Type B pancreatic cell (in vitro differentiated cells): ENCODE data around the gene FBXO31. TPM values are rescaled to one million over a fixed set of nuclear protein-coding genes. Genes with fewer than 3 reads are reported as not detected.

Experiments
- DNase-seq: peaks from one replicate; pipeline ENCODE4 v3.0.0; 2021; ENCODE audit warnings: mixed read lengths; ENCODE audit not compliant: unreplicated experiment; ENCODE audit errors: extremely low spot score
- H3K27ac Mint-ChIP-seq: 2 replicates; pipeline ENCODE4 v1.8.0; 2021; ENCODE audit warnings: mild to moderate bottlenecking, mixed read lengths
- H3K27me3 Mint-ChIP-seq: 2 replicates; pipeline ENCODE4 v1.8.0; 2021; ENCODE audit warnings: mixed read lengths
- H3K36me3 Mint-ChIP-seq: 2 replicates; pipeline ENCODE4 v1.8.0; 2021; ENCODE audit warnings: mixed read lengths
- H3K4me1 Mint-ChIP-seq: one replicate; pipeline ENCODE4 v1.8.0; 2021; ENCODE audit warnings: mixed read lengths; ENCODE audit not compliant: unreplicated experiment
- H3K4me3 Mint-ChIP-seq: 2 replicates; pipeline ENCODE4 v1.8.0; 2021; ENCODE audit warnings: mild to moderate bottlenecking, mixed read lengths
- H3K9me3 Mint-ChIP-seq: 2 replicates; pipeline ENCODE4 v1.8.0; 2021; ENCODE audit warnings: mixed read lengths
- CTCF ChIP-seq: fragments of 200-600 bp; sonication (generic); conservative IDR thresholded peaks from 2 replicates; pipeline ENCODE4 v1.5.0; 2021; ENCODE audit warnings: antibody characterized with exemption, mild to moderate bottlenecking
- total RNA-seq: library from RNA; stranded (reverse); gene quantifications from 2 replicates; pipeline ENCODE4 v1.2.1, GENCODE V29; 2021; ENCODE audit warnings: low replicate concordance

FBXO31 gene
- total RNA-seq, 1 donor from 2014 or later, result 35.1 TPM

DNA sequence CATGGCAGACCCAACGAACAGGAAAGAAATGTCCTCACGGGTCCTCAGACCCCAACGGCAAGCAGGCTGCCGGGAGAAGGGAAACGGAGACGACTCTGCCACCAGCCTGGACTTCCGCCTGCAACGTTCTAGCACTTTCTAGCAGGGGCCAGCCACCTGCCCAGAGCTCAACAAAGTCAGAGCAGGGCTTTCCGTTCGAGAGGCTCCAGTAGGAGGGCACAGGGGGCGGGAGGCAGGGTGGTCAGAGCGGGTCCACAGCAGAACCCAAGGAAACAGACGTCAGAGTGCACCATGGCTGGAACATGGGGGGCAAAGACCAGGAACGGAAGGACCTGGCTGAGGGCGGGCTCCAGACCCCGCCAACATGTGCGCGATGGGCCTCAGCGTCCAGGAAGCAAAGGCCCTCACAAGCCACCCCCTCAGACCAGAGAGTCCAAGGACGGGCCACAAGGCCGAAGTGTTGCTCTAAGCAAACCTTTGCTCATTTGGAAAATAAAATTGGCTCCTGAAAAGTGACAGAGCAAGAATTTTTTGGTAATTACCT lies 37.0 kb downstream of the FBXO31 start:
- Mint-ChIP-seq H3K36me3 (peaks cover 4% of the 10 kb centered on the region), H3K4me3 (no peak overlapping the region), H3K27ac (no peak overlapping the region), H3K9me3 (no peaks in the 10 kb centered on the region), H3K27me3 (no peaks in the 10 kb centered on the region), H3K4me1 (peaks cover 29% of the 10 kb centered on the region)
- no peak for DNase-seq
- TF ChIP-seq CTCF, result no peak

DNA sequence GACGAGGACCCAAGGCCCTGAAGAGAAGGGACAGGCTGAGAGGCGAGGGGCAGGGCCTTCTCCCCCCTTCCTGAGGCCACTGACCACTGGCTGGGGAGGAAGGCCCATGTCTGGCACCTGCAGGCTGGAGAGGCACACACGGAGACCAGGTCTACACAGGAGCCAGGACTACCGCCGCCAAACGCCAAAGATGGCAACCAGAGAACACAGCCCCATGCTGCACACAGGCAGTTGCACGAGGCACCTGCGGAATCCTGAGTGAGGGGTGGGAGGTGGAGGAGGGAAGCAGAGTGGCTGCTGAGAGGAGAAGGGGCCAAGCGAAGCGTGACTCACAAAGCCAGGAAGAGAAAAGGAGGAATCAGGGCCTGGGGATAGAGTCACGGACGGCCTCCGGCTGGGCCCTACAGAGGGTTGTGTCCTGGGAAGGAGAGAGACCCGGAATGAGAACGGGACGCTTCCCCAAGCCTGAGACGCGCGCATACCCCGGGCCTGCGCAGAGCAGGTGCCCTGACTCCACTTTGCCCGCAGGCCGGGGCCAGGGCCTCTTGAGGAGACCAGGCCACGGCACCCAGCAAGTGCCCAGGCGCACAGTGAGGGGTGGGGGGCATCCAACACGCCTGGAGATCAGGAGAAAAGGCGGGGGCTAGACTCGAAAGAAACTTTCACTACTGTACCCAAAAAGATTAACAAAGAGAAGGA lies 37.7 kb downstream of the FBXO31 start:
- Mint-ChIP-seq H3K9me3 (no peaks in the 10 kb centered on the region), H3K4me1 (peaks cover 29% of the 10 kb centered on the region), H3K4me3 (no peak overlapping the region), H3K27ac (no peak overlapping the region), H3K36me3 (peaks cover 4% of the 10 kb centered on the region), H3K27me3 (no peaks in the 10 kb centered on the region)
- no peak for DNase-seq
- TF ChIP-seq CTCF, result no peak

- no peaks in the 10 kb centered on the region for H3K9me3 Mint-ChIP-seq
- no peak for TF ChIP-seq CTCF
- peaks cover 23% of the 10 kb centered on the region for H3K4me1 Mint-ChIP-seq
- DNase-seq, result no peak
- H3K27ac Mint-ChIP-seq, result no peak overlapping the region
- H3K36me3 Mint-ChIP-seq, result peaks cover 4% of the 10 kb centered on the region
- no peaks in the 10 kb centered on the region for H3K27me3 Mint-ChIP-seq
- H3K4me3 Mint-ChIP-seq, result no peak overlapping the region
These were observed 38.5 kb downstream of the FBXO31 start for GRCh38 chr16:87344931-87345631.

DNA sequence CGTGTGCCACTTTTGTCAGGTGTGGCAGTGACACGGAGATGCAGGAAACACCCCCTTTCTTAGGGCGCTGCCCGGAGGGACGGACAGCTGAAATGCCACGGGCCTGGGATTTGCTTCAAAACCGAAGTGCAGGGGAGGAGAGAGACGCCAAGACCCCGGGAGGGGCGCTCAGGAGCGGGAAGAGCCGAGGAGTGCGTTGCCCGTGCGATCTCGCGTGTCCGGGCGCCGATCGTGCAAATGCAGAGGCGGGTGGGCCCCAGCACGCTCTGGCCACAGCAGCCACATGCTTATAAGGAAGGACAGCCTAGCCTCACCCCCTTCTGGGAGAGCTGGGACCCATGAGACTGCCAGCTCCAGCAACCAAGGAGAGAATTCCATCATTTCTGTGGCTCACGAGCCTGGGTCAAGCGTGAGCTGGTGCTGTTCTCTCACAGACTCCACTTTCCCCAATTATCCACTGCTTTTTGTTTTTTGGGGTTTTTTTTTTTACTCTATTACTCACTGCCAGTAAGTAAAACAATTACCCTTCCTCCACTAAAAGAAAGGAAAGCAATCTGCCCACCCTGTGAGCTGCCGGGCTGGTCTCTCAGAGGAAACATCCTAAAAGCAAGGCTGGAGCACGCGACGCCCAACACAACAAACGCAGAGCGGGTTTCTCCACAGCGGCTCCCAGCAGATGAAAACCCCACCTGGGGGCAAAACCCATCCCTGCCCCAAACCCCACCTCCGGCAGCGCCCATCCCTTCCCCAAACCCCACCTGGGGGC lies 39.2 kb downstream of the FBXO31 start:
- Mint-ChIP-seq H3K27me3 (no peaks in the 10 kb centered on the region), H3K27ac (no peak overlapping the region), H3K4me1 (peaks cover 19% of the 10 kb centered on the region), H3K36me3 (peaks cover 4% of the 10 kb centered on the region), H3K9me3 (no peaks in the 10 kb centered on the region), H3K4me3 (no peak overlapping the region)
- DNase-seq, result no peak
- no peak for TF ChIP-seq CTCF

DNA sequence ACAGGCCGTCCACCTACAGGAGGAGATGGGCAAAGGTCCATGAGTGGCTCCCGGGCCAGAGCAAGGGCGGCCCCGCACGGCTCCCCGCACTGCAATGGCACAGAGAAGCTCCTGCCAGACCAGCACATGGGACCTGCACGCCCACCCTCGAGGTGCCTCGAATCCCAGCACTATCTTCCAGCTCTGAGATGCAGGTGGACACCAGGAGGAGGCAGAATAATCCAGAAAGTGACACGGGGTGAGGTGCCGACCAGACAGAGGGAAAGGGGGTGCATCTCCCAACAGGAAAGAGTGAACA lies 39.9 kb downstream of the FBXO31 start:
- Mint-ChIP-seq H3K27ac (no peak overlapping the region), H3K9me3 (no peaks in the 10 kb centered on the region), H3K36me3 (peaks cover 4% of the 10 kb centered on the region), H3K4me3 (no peak overlapping the region), H3K27me3 (no peaks in the 10 kb centered on the region), H3K4me1 (peaks cover 16% of the 10 kb centered on the region)
- no peak for TF ChIP-seq CTCF
- DNase-seq, result no peak
